GM21423 (cell line): Measurements from ENCODE around the gene DOK6.
A peak's percentile ranks its signal among the peaks of the same experiment; 100 is the strongest.

Experiments
- ATAC-seq: cut with Tn5 transposase; IDR thresholded peaks from one replicate; pipeline ENCODE4 v1.9.1; 2021; ENCODE audit warnings: mild to moderate bottlenecking, moderate library complexity; ENCODE audit not compliant: unreplicated experiment

DOK6 gene

DNA sequence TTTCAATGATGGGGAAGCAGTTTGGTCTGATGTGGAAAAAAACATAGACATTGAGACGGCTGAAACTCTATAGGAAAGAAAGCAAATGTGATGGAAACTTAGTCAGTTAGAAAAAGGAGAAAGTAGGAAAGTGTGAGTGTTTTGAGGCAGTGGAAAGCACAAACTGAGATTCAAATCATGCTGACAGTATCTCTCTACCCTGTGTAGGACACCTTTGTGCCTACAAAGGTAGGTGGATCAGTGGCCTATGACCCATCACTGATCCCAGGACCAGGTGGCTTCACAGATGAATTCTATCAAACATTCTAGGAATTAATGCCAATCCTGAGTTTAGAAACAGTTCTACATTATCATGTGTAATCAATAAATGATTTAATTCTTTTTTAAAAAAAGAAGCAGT, 489.9 kb downstream of the DOK6 start:
- ATAC-seq, result no peak

DNA sequence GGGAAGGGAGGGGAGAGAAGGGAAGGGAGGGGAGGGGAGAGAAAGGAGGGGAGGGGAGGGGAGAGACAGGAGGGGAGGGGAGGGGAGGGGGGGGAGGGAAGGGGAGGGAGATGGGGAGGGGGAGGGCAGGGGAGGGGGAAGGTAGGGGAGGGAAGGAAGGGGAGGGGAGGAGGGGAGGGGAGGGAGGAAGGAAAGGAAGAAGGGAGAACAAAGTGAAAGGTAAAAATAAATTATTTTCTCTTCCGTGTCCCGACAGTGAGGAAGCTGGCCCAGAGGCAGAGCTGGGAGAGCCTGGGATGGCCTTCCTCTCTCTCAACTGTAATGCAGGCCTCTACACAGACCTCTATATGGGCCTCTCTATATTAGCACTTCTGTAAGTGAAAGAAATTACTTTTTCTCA, 493.8 kb downstream of the DOK6 start:
- ATAC-seq, result no peak

DNA sequence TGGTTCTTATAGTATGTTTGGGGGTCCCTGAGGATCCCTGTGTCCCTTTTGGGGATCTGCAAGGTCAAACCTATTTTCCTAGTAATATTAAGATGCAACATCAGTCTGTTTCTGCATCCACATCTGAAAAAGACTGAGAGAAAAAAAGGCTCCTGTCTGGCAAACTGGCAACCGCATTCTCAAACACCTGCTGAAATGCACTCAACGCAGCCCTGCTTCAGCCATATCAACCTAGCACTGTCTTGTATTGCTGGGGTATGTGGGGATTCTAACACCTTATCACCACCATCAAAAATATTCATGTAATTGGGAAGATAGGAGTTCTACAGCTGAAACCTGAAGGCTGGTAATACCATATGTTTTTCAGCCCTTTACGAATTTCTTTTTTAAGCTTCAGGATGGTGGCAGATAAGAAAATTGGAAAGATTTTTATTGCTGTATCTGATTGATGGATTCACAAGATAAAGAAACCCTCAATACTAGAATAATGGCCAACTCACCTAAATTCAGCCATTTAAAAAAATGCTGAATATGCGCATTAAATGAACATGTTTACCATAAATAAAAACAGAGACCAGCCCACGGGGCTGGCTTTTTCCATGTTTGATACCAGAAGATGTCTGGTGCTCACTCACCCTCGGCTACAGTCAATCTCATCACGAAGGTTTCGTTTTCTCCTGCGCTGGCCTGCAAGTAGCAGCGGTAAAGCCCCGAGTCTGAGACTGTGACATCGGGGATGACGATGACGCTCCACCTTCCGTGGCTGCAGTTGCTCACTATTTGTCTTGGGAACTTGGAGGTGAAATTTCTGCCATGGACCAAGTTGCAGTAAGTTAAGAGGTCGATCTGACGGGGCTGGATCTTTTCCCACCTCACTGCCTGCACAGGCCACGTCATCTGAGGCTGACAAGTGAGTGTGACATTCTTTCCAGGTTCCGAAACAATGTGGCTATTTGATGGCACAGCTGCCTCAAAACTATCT, 494.7 kb downstream of the DOK6 start:
- no peak for ATAC-seq

DNA sequence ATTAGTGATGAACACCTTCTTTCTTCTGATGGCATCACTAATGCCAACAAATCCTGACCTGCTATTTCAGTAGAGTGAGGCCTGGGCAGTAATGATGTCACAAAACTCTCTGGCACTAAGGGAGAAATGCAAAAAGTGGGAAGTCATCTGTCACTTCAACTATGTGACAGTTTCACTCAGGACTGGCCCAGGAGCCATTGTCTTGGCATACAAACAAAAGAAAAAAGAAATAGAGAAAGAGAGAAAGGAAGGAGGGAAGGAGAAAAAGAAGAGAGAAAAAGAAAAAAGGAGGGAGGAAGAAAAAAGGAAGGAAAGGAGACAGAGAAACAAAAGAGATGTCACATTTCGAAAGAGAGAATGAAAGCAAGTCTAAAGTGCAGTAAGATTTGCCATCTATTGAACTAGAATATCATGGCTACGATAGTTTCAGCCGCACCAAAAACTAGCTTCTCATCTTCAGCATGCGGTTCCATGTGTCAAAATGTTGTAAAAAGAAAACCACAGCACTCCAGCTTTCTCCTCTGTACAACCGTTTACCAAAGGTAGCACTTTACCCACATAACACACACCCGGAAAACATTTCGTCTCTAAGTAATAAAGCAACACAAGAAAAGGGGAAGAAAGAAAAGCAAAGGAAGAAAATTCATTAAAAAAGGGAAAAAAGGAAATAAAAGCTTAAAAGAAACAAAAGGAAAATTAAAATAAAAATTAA, 496.9 kb downstream of the DOK6 start:
- ATAC-seq, result peak; percentile 44

DNA sequence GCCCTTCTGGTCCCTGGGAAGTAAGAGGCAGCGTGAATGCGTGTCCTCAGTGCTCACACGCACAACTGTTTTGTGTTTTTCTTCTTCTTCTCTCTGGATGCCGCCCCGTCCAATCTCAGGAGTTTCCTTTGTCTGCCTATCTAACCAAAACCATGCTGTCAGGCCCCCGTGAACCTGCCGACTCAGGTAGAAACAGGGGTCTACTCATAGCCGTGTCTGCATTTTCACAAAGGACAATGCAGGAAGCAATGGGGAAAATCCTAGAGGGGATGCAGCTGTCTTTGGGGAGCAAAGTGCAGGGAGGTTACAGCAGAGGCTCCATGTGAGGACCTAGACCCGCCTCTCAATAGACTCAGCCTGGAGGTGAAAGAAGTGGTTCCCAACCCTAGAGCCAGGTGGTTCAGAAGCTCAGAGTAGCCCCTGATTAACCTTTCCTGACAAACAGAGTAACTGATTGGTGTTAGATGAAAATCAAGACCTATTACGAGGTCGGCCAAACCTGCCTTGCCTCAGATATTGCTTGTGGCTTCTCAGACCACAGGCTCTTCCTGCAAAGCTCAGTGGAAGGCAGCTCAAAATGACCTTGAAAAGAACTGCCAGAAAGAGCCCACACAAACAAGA, 497.7 kb downstream of the DOK6 start:
- peak; percentile 63 for ATAC-seq
